GM18870 (cell line): ENCODE data around the gene BABAM2.

Source experiments
- ATAC-seq: cut with Tn5 transposase; IDR thresholded peaks from one replicate; pipeline ENCODE4 v1.9.1; 2021; ENCODE audit warnings: moderate library complexity; ENCODE audit not compliant: unreplicated experiment

The BABAM2 gene

GRCh38 chr2:28270456-28271152 is 380.1 kb downstream of the BABAM2 start:
- no peak for ATAC-seq

- ATAC-seq = no peak
Observed at GRCh38 chr2:28271231-28271918, 380.8 kb downstream of the BABAM2 start.

- no peak for ATAC-seq
Observed at GRCh38 chr2:28271919-28272250, 381.4 kb downstream of the BABAM2 start.

GRCh38 chr2:28273751-28274150 is 383.2 kb downstream of the BABAM2 start:
- no peak for ATAC-seq

GRCh38 chr2:28274911-28275685 is 384.6 kb downstream of the BABAM2 start:
- ATAC-seq = no peak

GRCh38 chr2:28276076-28276618 is 385.6 kb downstream of the BABAM2 start:
- ATAC-seq = peak; percentile 53

- no peak for ATAC-seq
Observed at GRCh38 chr2:28276807-28277206, 386.3 kb downstream of the BABAM2 start.

- ATAC-seq = no peak
Observed at GRCh38 chr2:28277466-28277865, 386.9 kb downstream of the BABAM2 start.

GRCh38 chr2:28279371-28279770 is 388.8 kb downstream of the BABAM2 start:
- ATAC-seq = no peak

GRCh38 chr2:28280619-28281018 is 390.1 kb downstream of the BABAM2 start:
- no peak for ATAC-seq

- no peak for ATAC-seq
Observed at GRCh38 chr2:28281739-28282138, 391.2 kb downstream of the BABAM2 start.

GRCh38 chr2:28282248-28282647 is 391.7 kb downstream of the BABAM2 start:
- no peak for ATAC-seq

GRCh38 chr2:28282861-28283646 is 392.5 kb downstream of the BABAM2 start:
- no peak for ATAC-seq

GRCh38 chr2:28283861-28284260 is 393.3 kb downstream of the BABAM2 start:
- no peak for ATAC-seq

GRCh38 chr2:28286678-28287077 is 396.1 kb downstream of the BABAM2 start:
- ATAC-seq = no peak

GRCh38 chr2:28287256-28287915 is 396.9 kb downstream of the BABAM2 start:
- no peak for ATAC-seq

GRCh38 chr2:28288620-28289019 is 398.1 kb downstream of the BABAM2 start:
- ATAC-seq = no peak

- ATAC-seq = no peak
Observed at GRCh38 chr2:28291811-28292440, 401.4 kb downstream of the BABAM2 start.

- no peak for ATAC-seq
Observed at GRCh38 chr2:28292491-28292890, 402.0 kb downstream of the BABAM2 start.

- no peak for ATAC-seq
Observed at GRCh38 chr2:28293416-28293815, 402.9 kb downstream of the BABAM2 start.
